GM19395 (cell line): Measurements from ENCODE around the gene NMT1.
"Not testable (repeated sequence)": the region's sequence is repeated elsewhere in the genome, so short reads cannot be mapped to it uniquely, and the experiment has no call there.

Source experiments
- ATAC-seq: cut with Tn5 transposase; IDR thresholded peaks from one replicate; pipeline ENCODE4 v1.9.1; 2021; ENCODE audit warnings: mild to moderate bottlenecking, moderate library complexity; ENCODE audit not compliant: unreplicated experiment

Gene NMT1

DNA sequence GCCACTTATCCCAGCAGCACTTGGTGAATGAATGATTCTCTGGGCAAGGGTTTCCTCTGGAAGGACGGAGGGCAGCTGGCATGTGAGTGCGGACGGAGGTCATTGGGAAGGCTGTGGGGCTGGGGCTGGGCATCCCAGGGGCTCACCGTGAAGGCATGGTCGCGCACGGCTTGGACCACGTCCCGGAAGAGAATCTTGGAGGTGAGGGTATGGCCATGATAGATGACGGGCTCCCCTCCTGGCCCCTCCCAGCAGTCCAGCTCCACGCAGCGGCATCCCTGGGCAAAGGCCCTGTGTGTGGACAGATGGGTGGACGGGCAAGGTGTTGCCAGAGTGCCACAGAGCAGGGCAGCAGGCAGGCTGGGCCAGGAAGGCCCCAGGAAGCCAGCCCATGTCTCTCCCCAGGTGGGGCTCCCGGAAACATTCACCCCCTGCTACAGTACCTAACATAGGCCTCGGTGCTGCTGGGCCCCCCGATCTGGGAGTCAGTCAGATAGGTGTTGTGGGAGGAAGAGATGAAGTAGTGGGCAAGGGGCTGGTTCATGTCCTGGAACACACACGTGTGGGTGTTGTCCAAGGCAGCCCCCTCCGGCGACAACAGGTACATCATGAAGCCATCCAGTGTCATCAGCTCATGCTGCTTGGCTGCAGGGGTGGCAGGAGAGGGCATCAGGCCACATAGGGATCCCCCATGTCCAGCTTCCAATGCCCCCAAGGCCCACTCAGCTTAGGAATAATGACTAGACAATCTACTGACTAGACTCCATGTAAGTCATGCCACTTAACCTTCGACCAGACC, 56.9 kb downstream of the NMT1 start:
- ATAC-seq = no peak

DNA sequence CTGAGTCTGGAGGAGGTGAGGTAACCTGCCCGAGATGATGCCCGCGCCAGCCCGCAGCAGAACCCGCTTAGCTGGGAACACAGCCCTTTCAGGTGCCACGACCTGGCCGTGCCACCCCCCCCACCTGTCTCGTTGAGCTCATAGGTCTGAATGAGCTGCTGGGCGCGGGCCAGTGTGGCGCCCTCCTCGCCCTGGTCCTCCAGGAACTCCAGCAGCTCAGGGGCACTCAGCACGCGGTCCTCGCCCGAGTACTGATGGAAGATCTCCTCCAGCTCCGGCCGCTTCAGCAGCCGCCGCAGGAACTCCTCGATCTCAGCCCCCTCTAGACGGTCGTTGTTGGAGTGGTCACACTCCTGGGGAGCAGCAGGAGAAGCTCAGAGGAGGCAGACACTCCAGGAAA, 57.6 kb downstream of the NMT1 start:
- no peak for ATAC-seq

DNA sequence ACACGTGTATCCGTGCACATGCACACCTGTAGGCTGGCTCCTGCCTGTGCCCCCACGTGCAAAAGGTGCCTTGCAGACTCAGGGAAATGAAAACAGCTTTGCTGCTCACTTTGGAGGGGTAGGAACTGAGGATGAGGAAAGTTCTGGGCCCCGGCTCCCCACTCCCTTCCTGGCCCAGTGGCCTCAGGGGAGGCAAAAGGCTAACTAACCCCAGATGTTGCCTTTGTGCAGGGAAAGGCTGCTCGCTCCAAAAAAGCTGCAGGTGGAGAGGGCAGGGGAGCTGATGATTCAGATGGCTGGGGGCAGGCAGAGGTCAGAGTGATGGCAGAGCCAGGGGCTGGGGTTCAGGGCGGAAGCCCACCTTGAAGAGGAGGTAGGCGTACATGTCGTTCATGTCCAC, 58.8 kb downstream of the NMT1 start:
- ATAC-seq = no peak

DNA sequence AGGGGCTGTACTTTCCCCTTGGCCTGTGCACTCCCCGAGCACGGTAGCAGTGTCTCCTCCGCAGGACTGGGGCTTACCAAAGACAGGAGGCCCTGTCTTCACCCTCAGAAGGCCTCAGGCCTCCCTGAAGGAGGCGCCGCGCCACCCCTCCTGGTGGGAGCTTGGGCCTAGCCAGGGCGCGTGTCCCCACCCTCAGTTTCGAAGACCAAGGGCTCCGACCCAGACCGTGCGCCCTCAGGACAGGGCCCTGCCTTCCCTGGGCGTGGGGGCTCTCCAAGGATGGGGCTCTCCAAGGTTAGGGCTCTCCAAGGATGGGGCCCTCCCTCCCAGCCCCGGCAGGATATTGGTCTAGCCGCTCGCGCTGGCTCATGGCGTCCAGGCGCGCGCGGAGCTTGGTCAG, 59.4 kb downstream of the NMT1 start:
- ATAC-seq = no peak

DNA sequence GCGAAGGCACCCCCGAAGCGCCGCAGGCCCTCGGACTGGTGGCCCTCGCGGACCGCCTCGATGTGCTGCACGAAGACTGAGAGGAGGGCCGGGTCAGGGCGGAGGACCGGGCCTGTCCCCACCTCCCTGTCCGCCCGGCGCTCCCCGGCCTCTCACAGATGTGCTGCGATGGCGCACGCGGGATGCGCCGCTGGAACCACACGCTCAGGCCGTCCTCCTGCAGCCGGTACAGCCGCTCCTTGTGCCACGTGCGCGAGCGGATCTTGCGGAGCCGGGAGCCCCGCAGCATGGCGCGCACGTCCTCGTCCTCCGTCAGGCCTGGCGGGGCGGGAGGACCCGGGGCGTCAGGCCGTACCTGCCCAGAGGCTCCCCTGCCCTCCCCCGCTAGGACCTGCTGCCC, 59.9 kb downstream of the NMT1 start:
- ATAC-seq = no peak

DNA sequence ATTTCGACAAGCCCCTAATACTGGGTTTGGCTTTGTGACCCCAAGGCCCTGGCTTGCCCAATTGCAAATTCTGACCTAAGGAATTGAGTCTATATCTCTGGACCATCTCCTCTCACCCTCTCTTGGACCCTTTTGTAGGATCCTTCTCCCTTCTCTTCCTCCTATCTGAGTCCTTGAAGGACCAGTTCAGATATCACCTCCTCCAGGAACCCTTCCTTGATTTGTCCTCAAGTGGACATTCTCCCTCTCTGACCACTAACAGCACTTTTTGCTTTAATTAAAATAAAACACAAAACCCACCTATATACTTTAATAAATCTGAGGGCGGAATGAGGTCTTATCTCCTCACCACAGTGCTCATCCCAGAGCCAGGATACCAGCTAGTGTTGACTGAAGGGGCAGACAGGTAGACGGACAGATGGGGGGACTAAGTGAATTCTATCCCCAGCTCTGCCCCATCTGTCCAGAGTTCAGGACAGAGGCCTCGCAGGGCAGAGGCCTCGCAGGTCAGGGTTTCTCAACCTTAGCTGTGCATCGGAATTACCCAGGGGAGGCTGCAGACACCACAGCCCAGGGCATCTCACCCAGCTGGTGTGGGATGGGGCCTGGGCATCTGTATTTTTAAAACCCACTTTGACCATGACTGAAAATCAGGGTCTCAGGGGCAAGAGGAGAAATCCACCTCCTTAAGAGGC, 62.1 kb downstream of the NMT1 start:
- no peak for ATAC-seq

DNA sequence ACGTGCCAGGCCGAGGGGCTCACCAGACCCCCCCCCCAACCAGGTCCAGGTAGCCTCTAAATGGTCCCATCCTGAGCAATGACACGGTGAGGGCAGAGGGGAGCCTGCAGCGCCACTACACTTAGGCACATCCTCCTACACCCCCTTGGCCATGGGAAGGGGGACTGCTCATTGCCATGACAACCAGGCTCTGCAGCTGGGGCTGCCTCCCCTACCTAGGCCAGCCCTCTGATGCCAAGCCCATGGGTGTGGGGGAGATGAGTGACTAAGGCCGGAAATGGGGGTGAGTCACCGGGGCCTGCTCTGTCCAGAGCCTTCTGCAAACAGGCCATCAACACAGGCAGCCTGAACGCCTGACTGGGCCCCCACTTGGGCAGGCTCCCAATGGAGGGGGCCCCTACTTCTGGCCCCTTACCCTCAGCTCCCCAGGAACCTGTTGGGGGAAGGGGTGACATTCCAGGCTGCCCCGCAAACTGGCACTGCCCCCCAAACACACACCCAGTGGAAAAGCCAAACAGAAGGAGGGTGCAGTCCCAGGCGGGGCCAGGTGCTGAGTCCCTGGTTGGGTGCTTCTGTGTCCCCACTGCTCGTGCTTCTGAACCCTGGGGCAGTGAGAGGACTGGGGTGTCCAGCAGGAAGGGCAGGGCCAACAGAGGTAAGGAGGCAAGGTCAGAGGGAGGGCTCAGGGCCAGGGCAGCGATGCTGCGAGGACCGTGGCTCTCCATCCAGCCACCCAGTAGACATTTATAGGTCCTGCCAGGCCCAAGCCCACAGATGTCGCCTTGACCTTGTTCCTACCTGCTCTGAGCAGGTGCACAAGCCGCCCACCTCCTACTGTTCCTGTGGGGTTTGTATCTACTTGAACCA, 63.0 kb downstream of the NMT1 start:
- no peak for ATAC-seq

DNA sequence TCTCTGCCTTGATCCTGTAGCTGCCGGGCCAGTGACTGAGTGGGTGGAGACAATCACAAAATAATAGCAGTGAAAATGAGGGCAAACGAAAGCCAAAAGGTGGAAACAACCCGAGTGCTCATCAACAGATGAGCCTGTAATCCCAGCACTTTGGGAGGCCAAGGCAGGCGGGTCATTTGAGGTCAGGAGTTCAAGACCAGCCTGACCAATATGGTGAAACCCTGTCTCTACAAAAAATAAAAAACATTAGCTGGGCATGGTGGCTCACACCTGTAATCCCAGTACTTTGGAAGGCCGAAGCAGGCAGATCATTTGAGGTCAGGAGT, 63.6 kb downstream of the NMT1 start:
- not testable (repeated sequence) for ATAC-seq

DNA sequence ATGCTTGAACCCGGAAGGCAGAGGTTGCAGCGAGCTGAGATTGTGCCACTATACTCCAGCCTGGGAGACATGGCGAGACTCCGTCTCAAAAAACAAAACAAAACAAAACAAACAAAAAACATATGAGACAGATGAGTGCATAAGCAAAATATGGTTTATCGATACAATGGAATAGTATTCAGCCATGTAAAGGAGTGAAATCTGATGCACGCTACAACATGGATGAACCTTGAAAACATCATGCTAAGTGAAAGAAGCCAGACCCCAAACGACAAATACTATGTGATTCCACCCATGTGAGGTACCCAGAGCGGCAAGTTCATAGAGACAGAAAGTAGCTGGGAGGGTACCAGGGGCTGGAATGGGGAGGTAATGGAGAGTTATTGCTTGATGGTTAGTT, 64.4 kb downstream of the NMT1 start:
- ATAC-seq = no peak

DNA sequence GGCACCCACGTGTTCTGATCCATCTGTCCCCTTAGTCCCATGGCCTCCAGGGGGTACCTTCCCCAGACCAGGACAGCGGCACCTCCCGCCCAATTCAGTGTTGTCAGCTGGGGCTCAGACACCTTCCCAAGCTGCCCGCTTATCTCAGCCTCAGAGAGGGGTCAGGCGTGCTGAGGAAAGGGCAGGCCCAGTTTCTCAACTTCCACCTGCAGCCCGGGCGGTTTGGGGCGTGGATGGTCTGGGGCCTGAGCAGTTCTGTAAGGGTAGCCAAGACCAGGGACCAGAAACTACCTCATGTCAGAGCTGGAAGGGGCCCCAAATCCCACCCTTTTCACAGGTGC, 66.1 kb downstream of the NMT1 start:
- ATAC-seq = no peak

DNA sequence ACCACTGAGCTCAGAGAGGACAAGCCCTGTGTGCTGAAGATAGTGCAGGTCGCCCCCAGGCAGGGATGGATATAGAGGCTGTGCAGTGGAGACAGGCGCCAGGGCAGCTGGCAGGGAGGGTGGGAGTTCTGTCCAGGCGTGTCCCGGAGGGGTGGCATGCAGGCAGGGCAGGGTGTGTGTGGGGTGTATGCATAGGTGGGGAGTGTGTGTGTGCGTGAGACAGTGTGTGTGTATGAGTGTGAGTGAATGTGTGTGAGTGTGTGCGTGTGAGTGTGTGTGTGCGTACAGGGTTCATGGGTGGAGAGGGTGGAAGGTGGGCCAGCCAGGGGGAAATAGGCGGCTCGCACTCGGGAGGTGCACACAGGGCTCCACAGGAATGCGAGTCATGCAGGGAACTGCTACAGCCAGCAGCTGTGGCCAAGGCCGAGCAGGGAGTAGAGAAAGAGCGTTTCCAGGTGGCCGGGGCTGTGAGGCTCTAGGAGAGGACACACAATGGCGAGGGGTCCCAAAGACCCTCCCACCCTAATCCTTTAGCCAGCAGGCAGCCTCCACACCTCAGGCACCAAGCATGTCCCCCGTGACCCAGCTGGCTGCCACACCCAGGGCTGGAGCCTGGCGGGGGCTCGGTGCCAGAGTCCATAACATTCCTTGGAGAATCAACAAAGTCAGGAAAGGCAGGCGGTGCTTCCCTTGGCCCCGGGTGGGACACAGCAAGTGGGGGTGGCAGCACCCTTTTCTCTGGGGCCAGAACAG, 66.6 kb downstream of the NMT1 start:
- ATAC-seq = no peak

DNA sequence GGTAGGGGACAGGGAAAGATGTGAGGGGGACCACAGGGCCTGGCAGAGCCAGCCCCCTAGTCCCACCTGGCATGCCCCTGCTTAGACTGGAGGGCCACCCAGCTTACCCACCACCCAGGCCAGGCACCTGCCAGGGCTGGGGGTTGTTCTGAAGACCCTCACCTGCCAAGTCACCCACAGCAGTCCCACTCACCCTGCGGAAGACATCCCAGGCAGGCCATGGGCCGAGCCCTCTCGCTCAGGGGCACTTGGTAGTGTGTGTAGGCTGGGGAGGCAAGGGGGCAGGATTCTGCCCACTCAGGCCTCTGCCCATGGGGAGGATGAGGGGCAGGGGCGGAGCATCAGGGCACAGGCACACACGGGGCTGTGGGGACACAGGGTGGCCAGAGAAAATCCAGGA, 67.2 kb downstream of the NMT1 start:
- ATAC-seq = no peak

DNA sequence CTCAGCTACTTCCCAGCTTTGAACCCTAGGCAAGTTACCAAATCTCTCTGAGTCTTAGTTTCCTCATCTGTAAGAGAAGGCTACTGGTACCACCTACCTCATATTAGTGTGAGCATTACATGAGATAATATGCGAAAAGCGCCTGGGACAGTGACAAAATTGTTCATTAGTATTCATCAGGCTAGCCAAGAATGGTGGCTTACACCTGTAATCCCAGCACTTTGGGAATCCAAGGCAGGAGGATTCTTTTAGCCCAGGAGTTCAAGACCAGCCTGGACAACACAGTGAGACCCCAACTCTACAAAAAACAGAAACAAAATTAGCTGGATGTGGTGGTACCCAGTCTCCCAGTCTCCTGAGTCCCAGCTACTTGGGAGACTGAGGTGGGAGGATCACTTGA, 67.9 kb downstream of the NMT1 start:
- no peak for ATAC-seq

DNA sequence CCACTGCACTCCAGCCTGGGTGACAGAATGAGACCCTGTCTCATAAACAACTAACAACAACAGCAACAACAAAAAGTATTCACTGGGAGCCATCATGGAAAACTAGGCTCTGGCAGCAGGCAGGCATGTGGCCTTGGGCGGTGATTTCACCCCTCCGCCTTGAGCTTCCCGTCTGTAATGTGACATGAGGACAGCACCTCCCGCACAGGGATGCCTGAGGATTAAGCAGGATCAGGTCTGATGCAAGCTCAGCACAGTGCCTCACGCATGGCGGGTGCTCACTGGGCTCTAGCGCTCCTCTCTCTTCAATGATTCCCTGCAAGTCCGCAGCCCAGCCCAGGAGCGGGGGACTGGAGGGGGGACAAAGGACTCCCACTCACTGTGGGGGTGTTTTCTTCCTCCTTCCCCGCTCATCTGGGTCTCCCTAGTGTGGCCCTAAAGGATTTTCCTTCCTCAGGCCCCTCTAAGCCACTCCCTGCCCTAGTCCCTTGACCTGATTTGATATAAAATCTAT, 68.4 kb downstream of the NMT1 start:
- ATAC-seq = no peak

DNA sequence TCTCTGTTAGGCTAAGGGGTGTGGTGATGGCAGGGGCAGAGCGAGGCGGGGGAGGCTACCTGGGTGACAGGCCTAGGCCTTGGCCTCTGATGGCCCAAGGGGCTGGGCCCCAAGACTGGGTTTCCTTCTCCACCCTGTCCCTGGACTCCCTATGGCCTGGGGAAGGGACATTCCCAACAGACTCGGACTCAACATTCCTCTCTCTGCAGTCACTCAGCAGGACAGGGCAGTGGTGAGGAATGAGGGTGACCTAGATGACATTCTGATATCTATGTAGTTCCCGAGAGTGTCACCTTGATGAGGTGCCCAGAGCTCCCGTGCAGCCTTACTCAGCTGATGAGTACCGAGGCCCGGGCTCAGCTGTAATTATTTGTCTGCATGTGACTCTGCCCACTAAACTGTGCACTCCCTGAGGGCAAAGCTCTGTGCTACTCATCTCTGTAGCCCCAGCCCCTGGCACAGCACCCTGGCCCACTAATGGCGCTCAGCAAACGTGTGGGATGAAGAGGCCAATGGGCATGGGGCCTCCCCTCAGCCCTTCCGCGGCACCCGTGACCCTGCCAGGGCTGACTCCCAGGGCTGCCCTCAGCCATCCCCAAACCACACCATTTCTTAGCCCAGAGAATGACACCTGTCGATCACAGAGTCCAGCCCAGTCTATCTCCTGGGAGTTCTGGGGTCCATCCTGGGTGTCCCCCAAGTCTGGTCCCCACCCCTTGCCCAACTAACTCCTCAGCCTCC, 69.0 kb downstream of the NMT1 start:
- no peak for ATAC-seq

DNA sequence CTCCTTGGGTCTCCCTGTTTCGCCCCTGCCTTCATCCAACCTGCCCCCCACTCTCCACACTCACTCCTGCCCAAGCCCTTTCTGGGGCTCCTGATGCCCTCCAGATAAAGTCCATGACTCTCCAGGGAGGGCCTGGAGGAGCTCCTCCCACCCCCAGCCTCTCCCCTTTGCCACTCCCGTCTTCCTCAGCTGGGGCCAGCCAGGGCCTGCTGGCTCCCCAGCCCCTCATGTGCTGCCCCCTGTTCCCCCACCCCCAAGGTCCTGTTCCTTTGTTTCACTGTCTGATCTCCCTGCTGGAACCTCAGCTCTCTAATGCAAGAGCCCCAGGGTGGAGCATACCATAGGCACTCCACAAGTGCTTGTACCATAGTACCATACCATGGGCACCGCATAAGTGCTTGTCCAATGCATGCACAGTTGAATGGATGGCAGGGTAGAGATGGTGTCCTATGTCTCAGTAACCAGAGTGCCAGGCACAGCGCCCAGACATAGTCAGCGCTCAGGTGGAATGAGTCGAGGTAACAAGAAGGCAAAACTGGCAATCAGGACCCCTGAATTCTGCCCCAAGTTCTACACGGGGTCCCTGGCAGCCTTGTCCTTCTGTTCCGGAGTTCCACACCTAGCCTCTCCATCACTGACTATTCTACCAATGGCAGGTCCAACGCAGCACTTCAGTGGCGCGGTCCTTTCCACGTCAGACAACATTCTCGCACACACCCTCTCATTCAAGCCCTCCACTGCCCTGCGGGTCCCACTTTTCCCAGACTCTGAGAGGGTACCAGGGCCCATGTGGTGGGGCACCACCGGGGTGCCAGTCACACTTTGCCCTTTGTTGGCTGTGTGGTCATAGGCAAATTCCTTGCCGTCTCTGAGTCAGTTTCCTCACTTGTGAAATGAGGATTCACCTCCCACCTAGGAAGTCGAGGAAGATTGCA, 69.8 kb downstream of the NMT1 start:
- no peak for ATAC-seq

DNA sequence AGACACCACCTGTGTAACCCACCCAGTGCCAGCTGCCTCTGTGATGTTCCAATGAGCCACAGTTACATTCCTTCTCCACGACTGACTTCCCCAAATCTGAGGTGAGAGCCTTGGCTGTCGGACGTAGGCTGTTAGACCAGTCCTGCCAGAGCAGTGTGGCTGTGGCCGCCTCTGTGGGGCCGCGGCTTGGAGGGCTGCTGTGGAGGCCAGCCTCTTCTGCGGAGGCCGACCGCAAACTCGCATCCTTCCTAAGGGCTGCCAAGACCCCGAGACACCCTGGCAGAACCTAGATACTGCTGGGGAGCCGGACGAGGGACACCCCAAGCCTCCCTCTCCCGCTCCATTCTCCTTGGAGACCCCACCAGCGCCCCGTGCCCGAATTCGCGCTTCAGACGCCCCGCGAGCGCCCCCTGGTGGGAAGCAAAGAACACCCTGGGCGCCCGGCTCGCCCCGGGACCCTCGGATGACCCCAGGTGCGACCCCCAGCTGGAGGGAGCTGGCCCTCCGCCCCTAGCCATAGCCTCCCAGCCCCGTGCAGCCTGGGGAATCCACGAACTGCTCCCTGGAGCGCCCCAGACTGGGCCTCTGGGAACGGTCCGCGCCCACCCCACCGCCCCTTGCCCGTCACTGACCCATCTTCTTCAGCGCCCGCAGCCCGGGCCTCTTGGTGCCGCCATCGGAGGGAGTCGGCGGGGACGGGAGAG, 70.7 kb downstream of the NMT1 start:
- ATAC-seq = no peak

DNA sequence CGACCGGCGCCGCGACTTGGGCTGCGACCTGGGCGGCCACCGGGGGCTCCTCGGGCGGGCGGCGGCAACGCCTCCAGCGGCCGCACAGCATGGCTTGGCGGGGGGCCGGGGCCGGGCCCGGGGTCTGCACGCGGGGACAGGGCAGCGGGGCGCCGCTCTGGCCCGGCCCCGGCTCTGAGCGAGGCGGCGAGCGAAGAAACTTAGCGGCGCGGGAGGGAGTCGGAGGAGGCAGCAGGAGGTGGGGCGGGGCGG, 71.1 kb downstream of the NMT1 start, which contains the start of gene PLCD3:
TSS of gene PLCD3 (minus strand) at position 196 of the 252 bp plus-strand sequence. CDS start at position 91, 105 bp downstream.
- ATAC-seq = no peak
